ENCODE results near the gene TASOR2. TPM values are rescaled to one million over a fixed set of nuclear protein-coding genes. Genes with fewer than 3 reads are reported as not detected.

The TASOR2 gene
- polyA plus RNA-seq, 2 donors, result 8.1 to 11.1 TPM

DNA sequence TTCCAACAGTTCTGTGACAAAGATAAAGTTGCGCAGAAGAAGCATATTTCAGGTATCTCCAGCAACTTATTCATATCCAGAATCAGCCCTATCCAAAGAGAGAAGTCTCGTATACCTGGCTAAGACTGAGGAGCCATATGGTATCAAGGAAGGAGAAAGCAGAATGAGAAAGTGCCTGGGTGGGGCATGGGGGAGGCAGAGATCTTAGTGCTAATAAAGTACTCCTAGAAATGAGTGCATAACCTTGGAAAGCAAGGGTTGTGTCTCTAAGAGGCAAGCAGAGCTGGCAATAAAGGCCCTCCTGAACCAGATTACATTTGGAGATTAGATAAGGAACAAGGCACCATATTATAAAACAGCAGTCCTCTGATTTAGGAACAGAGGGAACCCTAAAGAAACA is 12.7 kb downstream of the TASOR2 start:
- H3K4me1 ChIP-seq (ENCODE audit: control insufficient read depth in 2 of 2, insufficient read depth in 2 of 2, low read length in 1 of 2), result peaks cover 0 to 3% of the 10 kb centered on the region in 2 donors
- no peak overlapping the region for H3K4me3 ChIP-seq (ENCODE audit: low read depth in 1 of 2, low read length in 2 of 2)
- H3K36me3 ChIP-seq (ENCODE audit: control insufficient read depth in 2 of 2, insufficient read depth in 2 of 2, low read length in 1 of 2), result no peaks in the 10 kb centered on the region
- no peaks in the 10 kb centered on the region for H3K27me3 ChIP-seq (ENCODE audit: control insufficient read depth in 1 of 2, insufficient read depth in 2 of 2, low read length in 2 of 2)
- H3K27ac ChIP-seq (ENCODE audit: low read depth in 2 of 2, low read length in 1 of 2), result no peak overlapping the region
- 88 to 95% methylated on average over 2 of the region's 2 CpGs for WGBS, 2 donors
- H3K9me3 ChIP-seq (ENCODE audit: control insufficient read depth in 2 of 2, insufficient read depth in 1 of 2, low read depth in 1 of 2, low read length in 1 of 2), result no peaks in the 10 kb centered on the region

DNA sequence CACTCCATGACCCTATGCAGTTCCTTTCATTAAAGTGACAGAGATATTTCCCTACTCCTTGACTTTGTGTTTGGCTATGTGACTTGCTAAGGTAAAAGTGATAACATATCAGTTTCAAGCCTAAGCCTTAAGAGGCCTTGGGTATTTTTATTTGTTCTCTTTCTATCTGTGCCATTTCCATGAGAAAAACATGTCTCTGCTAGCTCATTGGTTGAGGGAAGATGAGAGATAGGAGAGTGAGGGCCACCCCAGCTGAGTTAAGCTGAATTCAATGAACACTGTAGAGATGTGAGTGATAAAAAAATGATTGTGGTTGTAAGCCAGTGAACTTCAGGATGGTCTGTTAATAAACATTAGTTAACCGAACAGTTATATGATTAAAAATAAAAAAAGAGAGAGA is 13.4 kb downstream of the TASOR2 start:
- no peaks in the 10 kb centered on the region for H3K36me3 ChIP-seq (ENCODE audit: control insufficient read depth in 2 of 2, insufficient read depth in 2 of 2, low read length in 1 of 2)
- WGBS, 2 donors, result 90% methylated on average over 1 of the region's 1 CpG

DNA sequence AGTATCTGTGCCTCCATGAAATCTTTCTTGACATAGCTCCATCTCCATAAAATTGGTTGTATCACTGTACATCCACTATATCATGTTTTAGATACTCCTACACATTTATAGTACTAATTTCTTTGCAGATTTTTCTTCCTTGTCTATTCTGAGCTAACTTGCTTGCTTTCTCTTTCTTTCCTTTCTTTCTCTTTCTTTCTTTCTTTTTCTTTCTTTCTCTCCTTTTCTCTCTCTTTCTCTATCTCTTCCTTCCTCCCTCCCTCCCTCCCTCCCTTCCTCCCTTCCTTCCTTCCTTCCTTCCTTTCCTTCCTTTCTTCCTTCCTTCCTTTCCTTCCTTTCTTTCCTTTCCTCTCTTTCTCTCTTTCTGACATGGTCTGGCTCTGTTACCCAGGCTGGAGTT is 23.7 kb downstream of the TASOR2 start:
- Histone ChIP-seq H3K36me3 (ENCODE audit: control insufficient read depth in 2 of 2, insufficient read depth in 2 of 2, low read length in 1 of 2) (no peaks in the 10 kb centered on the region), H3K4me3 (ENCODE audit: low read depth in 1 of 2, low read length in 2 of 2) (no peak overlapping the region), H3K27me3 (ENCODE audit: control insufficient read depth in 1 of 2, insufficient read depth in 2 of 2, low read length in 2 of 2) (no peaks in the 10 kb centered on the region), H3K27ac (ENCODE audit: low read depth in 2 of 2, low read length in 1 of 2) (no peak overlapping the region), H3K4me1 (ENCODE audit: control insufficient read depth in 2 of 2, insufficient read depth in 2 of 2, low read length in 1 of 2) (no peaks in the 10 kb centered on the region), H3K9me3 (ENCODE audit: control insufficient read depth in 2 of 2, insufficient read depth in 1 of 2, low read depth in 1 of 2, low read length in 1 of 2) (no peaks in the 10 kb centered on the region)

More for the DNA sequence above, 13.4 kb downstream of the TASOR2 start:
- Histone ChIP-seq H3K4me1 (ENCODE audit: control insufficient read depth in 2 of 2, insufficient read depth in 2 of 2, low read length in 1 of 2) (no peaks in the 10 kb centered on the region), H3K27me3 (ENCODE audit: control insufficient read depth in 1 of 2, insufficient read depth in 2 of 2, low read length in 2 of 2) (no peaks in the 10 kb centered on the region), H3K4me3 (ENCODE audit: low read depth in 1 of 2, low read length in 2 of 2) (no peak overlapping the region), H3K9me3 (ENCODE audit: control insufficient read depth in 2 of 2, insufficient read depth in 1 of 2, low read depth in 1 of 2, low read length in 1 of 2) (no peaks in the 10 kb centered on the region), H3K27ac (ENCODE audit: low read depth in 2 of 2, low read length in 1 of 2) (no peak overlapping the region)

DNA sequence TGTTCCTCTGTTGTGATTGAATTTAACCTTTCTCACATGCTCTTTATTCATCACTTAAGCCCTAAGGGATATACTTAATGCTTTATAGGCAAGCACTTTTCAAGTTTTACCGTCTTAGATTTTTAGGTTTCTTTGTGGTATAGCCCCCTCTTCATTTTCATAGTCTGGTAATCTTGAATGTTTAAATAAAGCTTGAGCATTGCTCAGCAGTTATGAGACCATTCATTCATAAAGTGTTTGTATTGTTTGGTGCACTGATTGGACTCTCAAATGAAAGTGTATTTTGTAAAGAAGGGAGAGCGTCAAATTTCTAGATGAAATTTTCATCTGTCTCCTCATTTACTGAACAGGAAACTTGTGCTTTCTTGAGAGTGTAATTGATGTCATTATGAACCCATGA is 25.2 kb downstream of the TASOR2 start:
- Histone ChIP-seq H3K9me3 (ENCODE audit: control insufficient read depth in 2 of 2, insufficient read depth in 1 of 2, low read depth in 1 of 2, low read length in 1 of 2) (no peaks in the 10 kb centered on the region), H3K4me3 (ENCODE audit: low read depth in 1 of 2, low read length in 2 of 2) (no peak overlapping the region), H3K4me1 (ENCODE audit: control insufficient read depth in 2 of 2, insufficient read depth in 2 of 2, low read length in 1 of 2) (no peaks in the 10 kb centered on the region), H3K27me3 (ENCODE audit: control insufficient read depth in 1 of 2, insufficient read depth in 2 of 2, low read length in 2 of 2) (no peaks in the 10 kb centered on the region), H3K36me3 (ENCODE audit: control insufficient read depth in 2 of 2, insufficient read depth in 2 of 2, low read length in 1 of 2) (no peaks in the 10 kb centered on the region), H3K27ac (ENCODE audit: low read depth in 2 of 2, low read length in 1 of 2) (no peak overlapping the region)
- 56 to 79% methylated on average over 2 of the region's 2 CpGs for WGBS, 2 donors

DNA sequence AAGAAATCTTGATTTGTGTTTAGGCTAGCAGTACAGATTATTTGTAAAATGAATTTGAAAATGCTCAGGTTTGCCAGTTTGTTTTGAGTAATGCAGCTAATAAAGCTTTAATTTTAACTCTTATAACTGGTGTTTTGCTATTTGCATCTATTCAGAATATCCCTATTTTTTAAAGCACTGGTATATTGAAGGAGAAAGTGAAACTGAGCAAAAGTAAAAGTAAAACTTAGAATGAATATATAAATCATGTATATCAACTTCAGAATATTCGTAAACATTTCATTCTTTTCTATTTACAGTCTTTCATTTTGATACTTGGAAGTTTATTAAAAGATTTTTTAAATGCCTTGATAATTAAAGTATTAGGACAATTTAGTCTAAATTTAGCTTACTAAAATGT is 26.2 kb downstream of the TASOR2 start:
- Histone ChIP-seq H3K4me1 (ENCODE audit: control insufficient read depth in 2 of 2, insufficient read depth in 2 of 2, low read length in 1 of 2) (no peaks in the 10 kb centered on the region), H3K9me3 (ENCODE audit: control insufficient read depth in 2 of 2, insufficient read depth in 1 of 2, low read depth in 1 of 2, low read length in 1 of 2) (no peaks in the 10 kb centered on the region), H3K27ac (ENCODE audit: low read depth in 2 of 2, low read length in 1 of 2) (no peak overlapping the region), H3K36me3 (ENCODE audit: control insufficient read depth in 2 of 2, insufficient read depth in 2 of 2, low read length in 1 of 2) (no peaks in the 10 kb centered on the region), H3K4me3 (ENCODE audit: low read depth in 1 of 2, low read length in 2 of 2) (no peak overlapping the region), H3K27me3 (ENCODE audit: control insufficient read depth in 1 of 2, insufficient read depth in 2 of 2, low read length in 2 of 2) (no peaks in the 10 kb centered on the region)
- WGBS, 2 donors, result 47 to 52% methylated on average over 1 of the region's 1 CpG

DNA sequence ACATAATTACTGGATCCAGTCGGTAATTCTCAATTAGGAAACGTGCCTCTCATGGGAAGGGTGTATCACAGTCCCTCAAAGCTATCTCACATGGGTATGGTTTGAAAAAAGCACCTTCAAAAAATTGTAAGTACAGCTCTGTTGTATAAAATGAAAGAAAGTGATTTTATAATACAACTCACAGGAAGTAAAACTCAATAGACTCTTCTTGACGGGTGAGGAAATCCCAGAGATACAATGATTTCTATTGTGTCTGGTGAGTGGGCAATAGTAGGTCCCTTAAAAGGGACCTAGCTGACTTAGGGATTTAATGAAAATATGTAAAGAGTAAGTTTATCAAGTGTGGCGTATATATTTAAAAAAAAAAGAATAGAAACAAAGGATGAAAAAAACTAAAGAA is 27.0 kb downstream of the TASOR2 start:
- Histone ChIP-seq H3K9me3 (ENCODE audit: control insufficient read depth in 2 of 2, insufficient read depth in 1 of 2, low read depth in 1 of 2, low read length in 1 of 2) (no peaks in the 10 kb centered on the region), H3K27ac (ENCODE audit: low read depth in 2 of 2, low read length in 1 of 2) (no peak overlapping the region), H3K27me3 (ENCODE audit: control insufficient read depth in 1 of 2, insufficient read depth in 2 of 2, low read length in 2 of 2) (no peaks in the 10 kb centered on the region), H3K36me3 (ENCODE audit: control insufficient read depth in 2 of 2, insufficient read depth in 2 of 2, low read length in 1 of 2) (no peaks in the 10 kb centered on the region), H3K4me3 (ENCODE audit: low read depth in 1 of 2, low read length in 2 of 2) (no peak overlapping the region), H3K4me1 (ENCODE audit: control insufficient read depth in 2 of 2, insufficient read depth in 2 of 2, low read length in 1 of 2) (no peaks in the 10 kb centered on the region)
- WGBS, 2 donors, result 58 to 71% methylated on average over 4 of the region's 4 CpGs

DNA sequence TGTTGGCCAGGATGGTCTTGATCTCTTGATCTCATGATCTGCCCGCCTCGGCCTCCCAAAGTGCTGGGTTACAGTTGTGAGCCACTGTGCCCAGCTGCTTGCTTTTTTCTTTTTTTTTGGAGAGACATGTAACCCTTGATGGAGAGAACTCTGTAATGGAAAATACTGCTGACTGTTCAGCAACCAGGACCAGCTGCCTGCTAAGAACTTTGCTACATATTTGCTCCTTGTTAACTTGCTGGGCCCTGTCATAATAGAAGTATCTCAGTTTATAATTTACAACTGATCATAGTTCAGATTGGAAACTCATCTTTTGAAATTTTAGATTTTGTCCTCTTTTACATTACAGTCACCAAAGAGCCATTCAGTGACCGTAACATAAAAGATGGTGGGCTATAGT is 34.9 kb downstream of the TASOR2 start:
- Histone ChIP-seq H3K4me1 (ENCODE audit: control insufficient read depth in 2 of 2, insufficient read depth in 2 of 2, low read length in 1 of 2) (no peaks in the 10 kb centered on the region), H3K27ac (ENCODE audit: low read depth in 2 of 2, low read length in 1 of 2) (no peak overlapping the region), H3K36me3 (ENCODE audit: control insufficient read depth in 2 of 2, insufficient read depth in 2 of 2, low read length in 1 of 2) (no peaks in the 10 kb centered on the region), H3K4me3 (ENCODE audit: low read depth in 1 of 2, low read length in 2 of 2) (no peak overlapping the region), H3K9me3 (ENCODE audit: control insufficient read depth in 2 of 2, insufficient read depth in 1 of 2, low read depth in 1 of 2, low read length in 1 of 2) (no peaks in the 10 kb centered on the region), H3K27me3 (ENCODE audit: control insufficient read depth in 1 of 2, insufficient read depth in 2 of 2, low read length in 2 of 2) (no peaks in the 10 kb centered on the region)
- WGBS, 2 donors, result 93 to 96% methylated on average over 3 of the region's 3 CpGs

DNA sequence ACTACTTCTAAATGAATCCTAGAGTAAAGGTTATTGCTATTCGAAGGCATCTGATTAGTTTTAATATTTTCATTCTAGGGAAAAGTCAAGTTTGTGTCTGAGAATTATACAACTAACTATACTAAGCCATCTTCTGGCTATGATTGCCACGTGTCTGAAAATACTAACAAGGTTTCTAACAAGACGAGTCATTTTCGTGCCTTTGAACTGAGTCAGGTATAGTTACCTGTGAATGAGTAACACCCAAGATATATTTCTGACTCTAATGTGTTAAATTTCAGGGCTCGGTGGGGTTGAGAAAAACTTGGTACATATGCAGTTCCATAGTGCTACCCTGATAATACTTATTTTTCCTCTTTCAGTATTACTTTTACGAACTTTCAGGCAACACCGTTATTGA is 35.5 kb downstream of the TASOR2 start:
- WGBS, 2 donors, result 93 to 96% methylated on average over 7 of the region's 7 CpGs
- no peak overlapping the region for H3K4me3 ChIP-seq (ENCODE audit: low read depth in 1 of 2, low read length in 2 of 2)
- no peak overlapping the region for H3K27ac ChIP-seq (ENCODE audit: low read depth in 2 of 2, low read length in 1 of 2)
- no peaks in the 10 kb centered on the region for H3K9me3 ChIP-seq (ENCODE audit: control insufficient read depth in 2 of 2, insufficient read depth in 1 of 2, low read depth in 1 of 2, low read length in 1 of 2)
- H3K36me3 ChIP-seq (ENCODE audit: control insufficient read depth in 2 of 2, insufficient read depth in 2 of 2, low read length in 1 of 2), result no peaks in the 10 kb centered on the region
- H3K4me1 ChIP-seq (ENCODE audit: control insufficient read depth in 2 of 2, insufficient read depth in 2 of 2, low read length in 1 of 2), result no peaks in the 10 kb centered on the region
- no peaks in the 10 kb centered on the region for H3K27me3 ChIP-seq (ENCODE audit: control insufficient read depth in 1 of 2, insufficient read depth in 2 of 2, low read length in 2 of 2)

DNA sequence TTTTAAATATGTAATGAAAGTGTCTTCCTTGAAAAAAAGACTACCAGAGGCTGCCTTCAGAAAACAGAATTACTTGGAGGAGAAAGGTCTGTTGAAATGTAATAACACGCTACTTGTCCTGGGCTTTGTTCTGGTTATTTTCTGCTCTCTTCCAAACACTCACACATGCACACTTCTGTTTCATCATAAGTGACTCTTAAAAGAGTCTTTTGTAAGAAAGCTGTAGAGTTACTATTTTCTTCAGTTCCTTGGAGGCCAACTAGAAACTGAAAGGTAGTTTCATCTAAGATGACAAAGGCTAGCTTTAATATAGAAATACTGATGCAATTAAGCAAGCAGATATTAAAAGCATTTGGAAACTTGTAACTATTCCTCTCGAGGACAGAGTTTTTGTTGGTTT is 39.1 kb downstream of the TASOR2 start:
- no peaks in the 10 kb centered on the region for H3K27me3 ChIP-seq (ENCODE audit: control insufficient read depth in 1 of 2, insufficient read depth in 2 of 2, low read length in 2 of 2)
- WGBS, 2 donors, result 81 to 87% methylated on average over 2 of the region's 2 CpGs
- no peak overlapping the region for H3K4me3 ChIP-seq (ENCODE audit: low read depth in 1 of 2, low read length in 2 of 2)
- H3K36me3 ChIP-seq (ENCODE audit: control insufficient read depth in 2 of 2, insufficient read depth in 2 of 2, low read length in 1 of 2), result no peaks in the 10 kb centered on the region
- no peaks in the 10 kb centered on the region for H3K9me3 ChIP-seq (ENCODE audit: control insufficient read depth in 2 of 2, insufficient read depth in 1 of 2, low read depth in 1 of 2, low read length in 1 of 2)
- no peaks in the 10 kb centered on the region for H3K4me1 ChIP-seq (ENCODE audit: control insufficient read depth in 2 of 2, insufficient read depth in 2 of 2, low read length in 1 of 2)
- H3K27ac ChIP-seq (ENCODE audit: low read depth in 2 of 2, low read length in 1 of 2), result no peak overlapping the region

DNA sequence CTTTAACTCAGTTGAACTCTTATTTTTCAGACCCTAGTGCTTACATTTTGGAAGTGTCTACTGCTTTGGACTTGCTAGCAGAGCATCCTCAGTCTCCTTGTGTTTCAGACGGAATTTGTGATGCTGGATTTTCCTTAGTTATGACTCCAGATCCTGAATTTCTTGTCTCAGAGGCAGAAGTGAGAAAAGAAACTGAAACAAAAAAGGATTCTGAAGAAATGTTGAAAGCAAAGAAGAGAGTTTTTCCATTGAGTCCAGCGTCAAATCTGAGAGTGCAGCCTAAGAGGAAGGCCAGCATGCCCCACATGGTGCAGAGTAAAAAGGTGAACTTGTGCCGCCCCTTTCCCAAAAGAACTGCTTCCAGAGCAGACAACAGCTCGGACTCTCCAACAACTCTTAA is 46.1 kb downstream of the TASOR2 start:
- Histone ChIP-seq H3K36me3 (ENCODE audit: control insufficient read depth in 2 of 2, insufficient read depth in 2 of 2, low read length in 1 of 2) (peaks cover 3 to 11% of the 10 kb centered on the region in 2 donors), H3K27ac (ENCODE audit: low read depth in 2 of 2, low read length in 1 of 2) (no peak overlapping the region), H3K27me3 (ENCODE audit: control insufficient read depth in 1 of 2, insufficient read depth in 2 of 2, low read length in 2 of 2) (no peaks in the 10 kb centered on the region), H3K4me3 (ENCODE audit: low read depth in 1 of 2, low read length in 2 of 2) (no peak overlapping the region), H3K4me1 (ENCODE audit: control insufficient read depth in 2 of 2, insufficient read depth in 2 of 2, low read length in 1 of 2) (no peaks in the 10 kb centered on the region), H3K9me3 (ENCODE audit: control insufficient read depth in 2 of 2, insufficient read depth in 1 of 2, low read depth in 1 of 2, low read length in 1 of 2) (no peaks in the 10 kb centered on the region)
- 91 to 94% methylated on average over 4 of the region's 4 CpGs for WGBS, 2 donors
